Measurements from ENCODE around the gene CORO7.

The CORO7 gene

DNA sequence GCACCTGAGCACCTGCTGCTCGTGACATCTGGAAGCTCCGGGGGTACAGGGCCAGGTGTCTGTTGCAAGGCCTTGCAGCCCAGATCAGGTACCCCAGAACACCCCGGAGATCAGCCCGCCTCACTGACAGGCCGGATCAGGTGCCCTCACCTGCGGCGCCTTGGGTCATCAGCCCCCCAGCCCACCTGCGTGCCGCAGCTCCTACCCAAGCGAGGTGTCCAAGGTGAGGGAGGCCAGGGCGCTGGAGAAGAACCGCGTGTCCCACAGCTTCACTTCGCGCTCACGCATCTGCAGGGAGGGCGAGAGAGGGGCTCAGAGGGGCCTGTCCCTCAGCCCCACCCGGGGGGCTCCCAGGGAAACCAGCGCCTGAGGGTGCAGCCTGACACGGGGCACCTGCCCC, 28.6 kb downstream of the CORO7 start:
- in situ Hi-C loops (cut with MboI; ENCODE audit: low sequenced_read_pairs, unreplicated experiment) = no loop called here
- TF ChIP-seq, protein P1, sequence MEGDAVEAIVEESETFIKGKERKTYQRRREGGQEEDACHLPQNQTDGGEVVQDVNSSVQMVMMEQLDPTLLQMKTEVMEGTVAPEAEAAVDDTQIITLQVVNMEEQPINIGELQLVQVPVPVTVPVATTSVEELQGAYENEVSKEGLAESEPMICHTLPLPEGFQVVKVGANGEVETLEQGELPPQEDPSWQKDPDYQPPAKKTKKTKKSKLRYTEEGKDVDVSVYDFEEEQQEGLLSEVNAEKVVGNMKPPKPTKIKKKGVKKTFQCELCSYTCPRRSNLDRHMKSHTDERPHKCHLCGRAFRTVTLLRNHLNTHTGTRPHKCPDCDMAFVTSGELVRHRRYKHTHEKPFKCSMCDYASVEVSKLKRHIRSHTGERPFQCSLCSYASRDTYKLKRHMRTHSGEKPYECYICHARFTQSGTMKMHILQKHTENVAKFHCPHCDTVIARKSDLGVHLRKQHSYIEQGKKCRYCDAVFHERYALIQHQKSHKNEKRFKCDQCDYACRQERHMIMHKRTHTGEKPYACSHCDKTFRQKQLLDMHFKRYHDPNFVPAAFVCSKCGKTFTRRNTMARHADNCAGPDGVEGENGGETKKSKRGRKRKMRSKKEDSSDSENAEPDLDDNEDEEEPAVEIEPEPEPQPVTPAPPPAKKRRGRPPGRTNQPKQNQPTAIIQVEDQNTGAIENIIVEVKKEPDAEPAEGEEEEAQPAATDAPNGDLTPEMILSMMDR (IDR thresholded peaks at IDR 0.05; ENCODE audit: borderline replicate concordance, control extremely low read depth, extremely low read depth, insufficient read depth, missing control alignments) = no peak
- DNase-seq (ENCODE audit: low spot score) = no peak

DNA sequence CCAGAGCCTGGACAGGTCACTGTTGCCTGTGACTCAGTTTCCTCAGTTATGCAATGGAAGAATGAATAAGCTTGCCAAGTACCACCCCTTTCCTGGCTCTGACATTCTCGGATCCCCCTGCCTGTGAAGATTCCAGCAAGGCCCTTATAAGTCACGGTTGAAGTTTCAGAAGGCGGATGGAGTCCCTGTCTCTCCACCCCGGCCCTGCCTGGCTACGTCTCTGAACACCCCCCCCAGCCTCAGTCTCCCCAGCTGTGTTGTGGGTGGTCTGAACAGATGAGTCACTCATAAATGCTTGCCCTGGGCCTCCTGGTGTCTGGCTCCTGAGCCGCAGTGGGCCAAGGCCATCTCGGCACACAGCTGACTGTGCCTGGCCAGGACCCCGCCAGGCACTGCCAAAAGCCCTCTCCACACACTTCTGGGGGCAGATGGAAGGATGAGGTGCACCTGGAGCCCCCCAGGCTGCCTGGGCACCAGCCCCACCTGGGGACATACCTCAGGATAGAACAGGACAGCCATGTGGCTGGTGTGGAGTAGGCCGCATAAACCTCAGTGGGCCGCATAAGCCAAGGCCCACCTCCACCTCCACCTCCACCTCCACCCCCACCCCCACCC, 29.3 kb downstream of the CORO7 start:
- DNase-seq (ENCODE audit: low spot score) = no peak
- in situ Hi-C loops (cut with MboI; ENCODE audit: low sequenced_read_pairs, unreplicated experiment) = no loop called here

DNA sequence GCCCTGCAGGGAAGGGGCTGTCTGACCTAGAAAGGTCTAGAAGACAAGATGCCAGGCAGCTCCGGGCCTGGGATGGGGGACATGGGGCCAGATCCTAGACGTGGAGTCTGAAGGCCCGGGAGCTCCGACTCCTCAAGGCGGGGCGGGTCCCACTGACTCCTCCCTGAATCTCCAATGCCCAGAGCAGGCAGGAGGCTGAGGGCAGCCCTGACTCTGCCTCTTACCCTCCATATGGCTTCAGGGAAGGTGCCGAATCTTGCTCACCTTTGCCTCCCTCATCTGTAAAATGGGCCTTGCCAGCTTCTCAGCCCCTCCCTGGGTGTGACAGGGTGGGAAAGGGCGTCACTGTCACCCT, 30.0 kb downstream of the CORO7 start:
- in situ Hi-C loops (cut with MboI; ENCODE audit: low sequenced_read_pairs, unreplicated experiment) = no loop called here
- DNase-seq (ENCODE audit: low spot score) = no peak
- TF ChIP-seq, protein P1 (IDR thresholded peaks at IDR 0.05; ENCODE audit: borderline replicate concordance, control extremely low read depth, extremely low read depth, insufficient read depth, missing control alignments) = no peak

More for the DNA sequence above, 29.3 kb downstream of the CORO7 start:
- TF ChIP-seq, protein P1 (IDR thresholded peaks at IDR 0.05; ENCODE audit: borderline replicate concordance, control extremely low read depth, extremely low read depth, insufficient read depth, missing control alignments) = no peak

DNA sequence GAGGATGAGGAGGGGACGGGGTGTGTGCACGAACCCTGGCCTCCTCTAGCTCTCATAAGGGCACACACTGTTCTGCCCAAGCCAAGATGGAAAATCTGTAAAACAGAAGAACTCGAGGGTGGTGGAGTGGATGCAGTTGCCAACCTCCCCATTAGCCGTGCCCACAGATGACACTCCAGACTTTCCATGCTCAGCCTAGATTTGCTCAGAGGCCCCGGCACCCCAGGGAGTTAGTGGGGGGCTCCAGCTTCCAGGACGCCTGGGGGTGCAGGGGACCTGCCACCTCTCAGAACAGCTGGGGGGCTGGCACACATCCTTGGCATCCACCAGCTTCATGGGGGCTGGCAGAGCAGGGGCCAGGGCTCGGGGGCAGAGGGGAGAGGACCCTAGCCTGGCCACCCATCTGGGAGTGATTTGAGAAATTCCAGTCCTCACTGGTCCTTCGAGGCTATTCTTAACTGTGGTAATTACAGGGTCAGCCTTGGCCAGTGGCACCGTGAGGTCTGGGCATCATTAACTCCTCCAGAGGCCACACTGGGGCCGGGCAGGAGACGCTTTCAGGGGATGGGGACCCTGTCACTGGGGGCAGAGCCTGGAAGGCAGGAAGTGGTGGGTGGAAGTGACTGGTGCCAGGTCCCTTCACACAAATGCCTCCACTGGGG, 30.5 kb downstream of the CORO7 start:
- TF ChIP-seq, protein P1 (IDR thresholded peaks at IDR 0.05; ENCODE audit: borderline replicate concordance, control extremely low read depth, extremely low read depth, insufficient read depth, missing control alignments) = no peak
- in situ Hi-C loops (cut with MboI; ENCODE audit: low sequenced_read_pairs, unreplicated experiment) = no loop called here

DNA sequence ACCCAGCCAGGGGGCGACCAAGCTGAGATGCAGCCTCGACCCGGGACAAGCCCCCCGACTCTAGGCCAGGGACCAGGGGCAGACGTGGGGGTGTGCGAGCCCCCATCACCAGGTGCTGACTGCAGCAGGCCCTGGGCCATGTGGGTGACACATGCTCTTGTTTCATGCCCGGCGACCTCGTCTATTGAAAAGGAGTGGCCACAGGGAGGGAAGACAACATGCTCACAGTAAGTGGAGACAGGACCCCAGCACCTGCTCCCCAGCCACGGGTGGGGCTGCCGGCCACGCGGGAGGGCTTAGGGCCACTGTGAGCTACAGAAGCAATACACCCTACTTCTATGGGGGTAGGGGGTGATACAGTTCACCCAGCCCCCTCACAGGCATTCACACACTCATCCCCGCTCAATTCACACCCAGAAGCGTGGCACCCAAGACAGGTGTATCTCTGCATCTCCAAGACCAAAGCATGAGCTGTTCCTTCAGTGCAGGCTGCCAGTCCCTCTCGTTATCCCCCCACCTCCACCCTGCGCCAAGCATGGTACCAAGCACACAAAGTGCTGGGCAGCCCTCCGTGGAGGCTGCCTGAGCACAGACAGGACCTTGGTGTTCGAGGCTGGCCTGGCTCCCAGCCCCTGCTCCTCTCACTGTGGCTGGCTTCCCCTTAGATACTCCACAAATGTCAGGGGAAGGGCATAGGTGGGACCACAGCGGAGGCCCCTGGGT, 31.2 kb downstream of the CORO7 start:
- TF ChIP-seq, protein P1 (IDR thresholded peaks at IDR 0.05; ENCODE audit: borderline replicate concordance, control extremely low read depth, extremely low read depth, insufficient read depth, missing control alignments) = no peak
- no peak for DNase-seq (ENCODE audit: low spot score)
- in situ Hi-C loops (cut with MboI; ENCODE audit: low sequenced_read_pairs, unreplicated experiment) = no loop called here

More for the DNA sequence above, 30.5 kb downstream of the CORO7 start:
- no peak for DNase-seq (ENCODE audit: low spot score)

DNA sequence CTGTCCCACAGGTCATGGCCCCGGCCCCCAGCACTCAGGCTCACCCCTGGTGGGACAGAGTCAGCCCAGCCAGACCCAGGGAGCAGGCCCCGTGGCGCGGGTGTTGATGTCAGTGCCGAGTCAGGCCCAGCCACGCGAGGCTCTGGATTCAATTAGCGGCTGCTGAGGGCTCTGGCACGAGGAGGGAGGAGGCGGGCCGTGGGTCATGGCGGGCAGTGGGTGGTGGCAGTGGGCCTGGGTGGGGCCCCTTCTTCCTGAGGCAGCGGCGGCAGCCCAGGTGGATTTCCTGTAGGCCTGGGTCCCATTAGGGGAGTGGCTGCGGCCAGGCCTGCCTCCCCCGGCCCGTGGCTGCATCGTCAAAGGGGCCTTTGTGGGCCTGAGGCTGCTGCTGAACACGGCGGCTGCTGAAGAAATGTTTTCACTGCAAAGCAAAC, 31.9 kb downstream of the CORO7 start:
- in situ Hi-C loops (cut with MboI; ENCODE audit: low sequenced_read_pairs, unreplicated experiment) = no loop called here
- no peak for DNase-seq (ENCODE audit: low spot score)

More for the DNA sequence above, 31.9 kb downstream of the CORO7 start:
- TF ChIP-seq, protein P1 (IDR thresholded peaks at IDR 0.05; ENCODE audit: borderline replicate concordance, control extremely low read depth, extremely low read depth, insufficient read depth, missing control alignments) = no peak

Data from GM13976 (cell line).